Measurements from ENCODE around the gene CYS1. TPM values are rescaled to one million over a fixed set of nuclear protein-coding genes. Genes with fewer than 3 reads are reported as not detected.

Gene CYS1
- total and polyA plus RNA-seq, 2 of the 13 experiments (the other 11 are each of a cell fraction or from before 2014, with no cell fraction given), result 0.04 TPM; not detected in 1

GRCh38 chr2:10076511-10076910, 3.7 kb downstream of the CYS1 start:
- no peak for ATAC-seq
- no peak overlapping the region for H3K27ac ChIP-seq (ENCODE audit: extremely low read length, insufficient read depth, low read length)
- no peak overlapping the region for H3K9ac ChIP-seq (ENCODE audit: insufficient read depth, low read depth, low read length)
- H3K79me2 ChIP-seq (ENCODE audit: insufficient read depth, low read length), result no peaks in the 10 kb centered on the region
- H2AFZ ChIP-seq (ENCODE audit: low read length), result no peak overlapping the region
- H3K4me1 ChIP-seq (ENCODE audit: insufficient read depth, low read length), result peaks cover 21% of the 10 kb centered on the region
- 18% methylated on average over 13 of the region's 13 CpGs for WGBS (ENCODE audit: low lambda C conversion rate)
- H3K9me3 ChIP-seq (ENCODE audit: low read length), result no peaks in the 10 kb centered on the region
- BruUV-seq (replicated peaks), result no TSS peak
- no peaks in the 10 kb centered on the region for H4K20me1 ChIP-seq (ENCODE audit: insufficient read depth, low read length)
- CTCF ChIA-PET (ENCODE audit: low intra/inter-chr PET ratio, low total read pairs), result no interaction called here
- in situ Hi-C loops (cut with HindIII; ENCODE audit: extremely low pct_ligation_motif_present, low pct_unique_long_range_greater_than_20kb) (loop anchor here (5.0 kb wide), 1 partner anchor 41 kb away; no protein-coding TSS in a partner anchor), intact Hi-C loops (cut with micrococcal nuclease; ENCODE audit: unreplicated experiment) (no loop called here)
- POLR2A ChIA-PET, result no interaction called here
- no peaks in the 10 kb centered on the region for H3K36me3 ChIP-seq (replicated peaks in 1 of 2; ENCODE audit: control insufficient read depth in 1 of 2, insufficient read depth in 2 of 2, low read length in 2 of 2)
- TF ChIP-seq FOXP4 (CRISPR knock-in tag; IDR thresholded peaks at IDR 0.05) (no peak), ZNF761 (CRISPR knock-in tag; conservative IDR thresholded peaks at IDR 0.05) (no peak), FOXA3 (CRISPR knock-in tag; IDR thresholded peaks at IDR 0.05) (no peak)
- H3K27me3 ChIP-seq (ENCODE audit: control insufficient read depth in 1 of 2, insufficient read depth in 2 of 2, low read length in 2 of 2), result peaks cover 13 to 79% of the 10 kb centered on the region in 2 experiments; a peak in 4 of 5 replicates
- no peak for DNase-seq (ENCODE audit: low spot score)
- no peak for FAIRE-seq
- H3K4me2 ChIP-seq (ENCODE audit: low read depth, low read length), result no peak overlapping the region
- no peak overlapping the region for H3K4me3 ChIP-seq (replicated peaks in 1 of 3; ENCODE audit: insufficient read depth in 1 of 3, low read depth in 2 of 3, low read length in 3 of 3)

- no peak for DNase-seq (ENCODE audit: low spot score)
- in situ Hi-C loops (cut with HindIII; ENCODE audit: extremely low pct_ligation_motif_present, low pct_unique_long_range_greater_than_20kb) (loop anchor here (5.0 kb wide), 1 partner anchor 42 kb away; no protein-coding TSS in a partner anchor), intact Hi-C loops (cut with micrococcal nuclease; ENCODE audit: unreplicated experiment) (no loop called here)
- no peak overlapping the region for H3K27ac ChIP-seq (ENCODE audit: extremely low read length, insufficient read depth, low read length)
- no peaks in the 10 kb centered on the region for H4K20me1 ChIP-seq (ENCODE audit: insufficient read depth, low read length)
- no peaks in the 10 kb centered on the region for H3K79me2 ChIP-seq (ENCODE audit: insufficient read depth, low read length)
- POLR2A ChIA-PET, result no interaction called here
- CTCF ChIA-PET (ENCODE audit: low intra/inter-chr PET ratio, low total read pairs), result no interaction called here
- H3K9ac ChIP-seq (ENCODE audit: insufficient read depth, low read depth, low read length), result no peak overlapping the region
- H3K4me1 ChIP-seq (ENCODE audit: insufficient read depth, low read length), result peaks cover 21% of the 10 kb centered on the region
- no peaks in the 10 kb centered on the region for H3K9me3 ChIP-seq (ENCODE audit: low read length)
- no peak for ATAC-seq
- no peak overlapping the region for H2AFZ ChIP-seq (ENCODE audit: low read length)
- H3K4me3 ChIP-seq (replicated peaks in 1 of 3; ENCODE audit: insufficient read depth in 1 of 3, low read depth in 2 of 3, low read length in 3 of 3), result no peak overlapping the region
- BruUV-seq (replicated peaks), result no TSS peak
- no peak for FAIRE-seq
- peaks cover 11 to 76% of the 10 kb centered on the region in 2 experiments; a peak in 4 of 5 replicates for H3K27me3 ChIP-seq (ENCODE audit: control insufficient read depth in 1 of 2, insufficient read depth in 2 of 2, low read length in 2 of 2)
- H3K4me2 ChIP-seq (ENCODE audit: low read depth, low read length), result no peak overlapping the region
- TF ChIP-seq SP5 (CRISPR knock-in tag; IDR thresholded peaks at IDR 0.05; ENCODE audit: borderline replicate concordance, low read depth) (no peak), RFX5 (IDR thresholded peaks at IDR 0.05; ENCODE audit: low read depth, low read length) (no peak), ZNF687 (CRISPR knock-in tag; IDR thresholded peaks at IDR 0.05) (no peak), TAF15 (IDR thresholded peaks at IDR 0.05; ENCODE audit: low read depth, low read length, poor library complexity, severe bottlenecking) (no peak), ZNF12 (CRISPR knock-in tag; IDR thresholded peaks at IDR 0.05) (no peak)
- no peaks in the 10 kb centered on the region for H3K36me3 ChIP-seq (replicated peaks in 1 of 2; ENCODE audit: control insufficient read depth in 1 of 2, insufficient read depth in 2 of 2, low read length in 2 of 2)
- 49% methylated on average over 9 of the region's 9 CpGs for WGBS (ENCODE audit: low lambda C conversion rate)
Measured at GRCh38 chr2:10075571-10076209, 4.5 kb downstream of the CYS1 start.

Measured in HepG2 (cell line).